A549 treated with RU486 at 1 μM for 4 hours (cell line): Measurements from ENCODE around the gene OR4C13. TPM values are rescaled to one million over a fixed set of nuclear protein-coding genes. Genes with fewer than 3 reads are reported as not detected.

Experiments used
- total RNA-seq: library from RNA; stranded (reverse); fragments of 200-300 nt; extraction: Qiagen RNA extraction; gene quantifications from 5 replicates; pipeline ENCODE4 v1.2.3, GENCODE V29; 2022; ENCODE audit warnings: low read depth

OR4C13 gene
- not detected in 5 replicates for total RNA-seq

GRCh38 chr11:49952091-49952490 is at the start of gene OR4C13:
Gene OR4C13 (plus strand): TSS chr11:49952391. CDS start chr11:49952423, 32 bp downstream.

GRCh38 chr11:49982435-49982834 is 30.2 kb downstream of the OR4C13 start, which contains the start of gene OR4C12:
Gene OR4C12 (minus strand): TSS chr11:49982535. CDS start chr11:49982501, 34 bp downstream.

Other genes starting within 250 kb of the OR4C13 start
- gene OR4C12, start 30.1 kb downstream of the OR4C13 start, total RNA-seq: not detected in 5 replicates
- gene OR4C45, start 80.5 kb downstream of the OR4C13 start, total RNA-seq: not detected in 5 replicates